ENCODE measurements around the gene OLAH.

Gene OLAH

GRCh38 chr10:15046626-15047025 is 2.9 kb downstream of the OLAH start:
- H3K27ac Mint-ChIP-seq, result no peak overlapping the region
- peaks cover 1% of the 10 kb centered on the region for H3K27me3 Mint-ChIP-seq
- no peak overlapping the region for H3K4me3 Mint-ChIP-seq
- peaks cover 14% of the 10 kb centered on the region for H3K4me1 Mint-ChIP-seq (ENCODE audit: low read depth)
- H3K36me3 Mint-ChIP-seq (ENCODE audit: low read depth), result no peaks in the 10 kb centered on the region
- intact Hi-C loops (cut with micrococcal nuclease), result no loop called here
- peaks cover 9% of the 10 kb centered on the region for H3K9me3 Mint-ChIP-seq

DNA sequence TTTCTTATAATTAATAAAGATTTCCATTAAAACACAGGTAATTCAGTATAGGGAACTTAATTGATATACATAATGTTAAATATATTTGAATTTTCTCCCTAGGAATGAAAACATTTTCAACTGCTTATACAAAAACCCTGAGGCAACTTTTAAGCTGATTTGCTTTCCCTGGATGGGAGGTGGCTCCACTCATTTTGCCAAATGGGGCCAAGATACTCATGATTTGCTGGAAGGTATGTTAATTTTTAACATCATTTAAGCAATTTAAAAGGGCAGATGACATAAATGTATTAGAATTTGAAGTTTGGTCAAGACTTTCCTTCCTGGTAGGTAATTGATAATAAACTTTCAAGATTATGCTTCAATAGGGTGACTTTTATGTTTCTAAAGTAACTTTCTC is 5.8 kb downstream of the OLAH start:
- Mint-ChIP-seq H3K9me3 (no peaks in the 10 kb centered on the region), H3K27ac (no peak overlapping the region), H3K4me3 (no peak overlapping the region), H3K27me3 (no peaks in the 10 kb centered on the region), H3K36me3 (ENCODE audit: low read depth) (no peaks in the 10 kb centered on the region), H3K4me1 (ENCODE audit: low read depth) (peaks cover 8% of the 10 kb centered on the region)
- intact Hi-C loops (cut with micrococcal nuclease), result no loop called here

DNA sequence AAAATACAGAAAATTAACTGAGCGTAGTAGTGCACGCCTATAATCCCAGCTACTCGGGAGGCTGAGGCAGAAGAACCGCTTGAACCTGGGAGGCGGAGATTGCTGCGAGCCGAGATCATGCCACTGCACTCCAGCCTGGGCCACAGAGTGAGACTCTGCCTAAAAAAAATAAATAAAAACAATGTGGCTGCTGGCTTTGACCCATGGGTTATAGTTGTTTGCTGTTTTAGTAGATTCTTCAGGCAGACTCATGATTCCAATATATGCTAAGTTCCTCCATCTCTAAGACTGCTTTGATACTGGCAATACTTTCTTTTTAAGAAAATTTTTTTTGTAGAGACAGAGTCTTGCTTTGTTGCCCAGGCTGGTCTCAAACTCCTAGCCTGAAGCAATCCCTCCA is 8.4 kb downstream of the OLAH start:
- H3K27me3 Mint-ChIP-seq, result no peaks in the 10 kb centered on the region
- no peak overlapping the region for H3K4me3 Mint-ChIP-seq
- H3K36me3 Mint-ChIP-seq (ENCODE audit: low read depth), result no peaks in the 10 kb centered on the region
- no peaks in the 10 kb centered on the region for H3K4me1 Mint-ChIP-seq (ENCODE audit: low read depth)
- H3K27ac Mint-ChIP-seq, result no peak overlapping the region
- H3K9me3 Mint-ChIP-seq, result no peaks in the 10 kb centered on the region
- intact Hi-C loops (cut with micrococcal nuclease), result no loop called here

DNA sequence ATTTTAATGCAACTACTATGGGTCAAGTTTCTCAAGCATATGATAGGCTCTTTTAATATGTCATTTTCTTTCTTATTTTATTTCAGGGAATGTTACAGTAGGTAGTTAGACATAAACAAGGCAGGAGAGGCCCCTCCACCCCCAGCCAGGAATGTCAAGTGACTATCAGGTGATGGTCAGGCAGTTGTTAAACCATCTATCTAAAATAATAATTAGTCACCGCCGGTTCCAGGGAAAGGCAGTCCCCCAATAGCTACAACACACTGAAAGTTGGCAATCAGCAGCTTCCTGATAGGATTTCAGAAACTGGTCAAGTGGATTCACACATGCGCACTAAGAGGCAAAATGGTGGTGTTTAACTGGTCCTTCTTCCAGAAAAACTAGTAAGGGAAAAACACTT is 9.3 kb downstream of the OLAH start:
- no peaks in the 10 kb centered on the region for H3K27me3 Mint-ChIP-seq

DNA sequence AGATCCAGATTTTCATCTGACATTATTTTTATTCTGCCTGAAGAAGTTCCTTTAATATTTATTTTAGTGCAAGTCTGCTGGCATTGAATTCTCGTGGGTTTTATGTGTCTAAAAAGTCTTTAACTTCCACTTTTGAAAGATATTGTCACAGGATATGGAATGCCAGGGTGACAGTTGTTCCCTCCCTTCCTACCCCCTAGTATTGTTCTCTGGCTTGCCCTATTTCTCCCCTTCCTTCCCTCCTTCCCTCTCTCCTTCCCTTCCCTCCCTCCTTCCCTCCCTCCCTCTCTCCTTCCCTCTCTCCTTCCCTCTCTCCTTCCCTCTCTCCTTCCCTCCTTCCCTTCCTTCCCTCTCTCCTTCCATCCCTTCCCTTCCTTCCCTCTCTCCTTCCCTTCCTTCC is 14.9 kb downstream of the OLAH start:
- Mint-ChIP-seq H3K9me3 (peaks cover 16% of the 10 kb centered on the region), H3K36me3 (ENCODE audit: low read depth) (no peaks in the 10 kb centered on the region), H3K27ac (no peak overlapping the region), H3K27me3 (peaks cover 2% of the 10 kb centered on the region), H3K4me3 (no peak overlapping the region), H3K4me1 (ENCODE audit: low read depth) (no peaks in the 10 kb centered on the region)
- intact Hi-C loops (cut with micrococcal nuclease), result no loop called here

More for the DNA sequence above, 9.3 kb downstream of the OLAH start:
- Mint-ChIP-seq H3K27ac (no peak overlapping the region), H3K4me1 (ENCODE audit: low read depth) (no peaks in the 10 kb centered on the region), H3K36me3 (ENCODE audit: low read depth) (no peaks in the 10 kb centered on the region), H3K4me3 (no peak overlapping the region), H3K9me3 (no peaks in the 10 kb centered on the region)
- intact Hi-C loops (cut with micrococcal nuclease), result no loop called here

GRCh38 chr10:15059914-15060313 is 16.2 kb downstream of the OLAH start:
- no peak overlapping the region for H3K27ac Mint-ChIP-seq
- intact Hi-C loops (cut with micrococcal nuclease), result no loop called here
- peaks cover 2% of the 10 kb centered on the region for H3K27me3 Mint-ChIP-seq
- H3K4me3 Mint-ChIP-seq, result no peak overlapping the region
- H3K9me3 Mint-ChIP-seq, result peaks cover 17% of the 10 kb centered on the region
- H3K36me3 Mint-ChIP-seq (ENCODE audit: low read depth), result no peaks in the 10 kb centered on the region
- H3K4me1 Mint-ChIP-seq (ENCODE audit: low read depth), result no peaks in the 10 kb centered on the region

DNA sequence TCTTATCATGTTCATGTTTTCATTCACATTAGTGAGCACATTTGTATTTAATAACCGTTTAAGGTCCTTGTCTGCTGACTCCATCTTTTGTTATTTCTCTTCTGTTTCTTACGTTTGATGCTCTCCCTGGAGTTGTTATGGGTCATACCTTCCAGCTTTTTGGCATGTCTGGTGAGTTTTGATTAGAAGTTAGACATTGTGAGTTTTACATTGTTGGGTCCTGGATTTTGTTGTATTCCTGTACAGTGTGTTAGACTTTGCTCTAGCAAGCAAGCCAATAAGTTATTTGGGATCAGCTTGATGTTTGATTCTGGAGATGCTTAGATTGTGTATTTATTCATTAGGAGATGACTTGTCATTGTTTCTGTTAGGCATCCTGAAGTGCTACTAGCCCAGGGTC is 16.9 kb downstream of the OLAH start:
- H3K36me3 Mint-ChIP-seq (ENCODE audit: low read depth), result no peaks in the 10 kb centered on the region
- H3K9me3 Mint-ChIP-seq, result peaks cover 24% of the 10 kb centered on the region
- peaks cover 2% of the 10 kb centered on the region for H3K27me3 Mint-ChIP-seq
- H3K4me1 Mint-ChIP-seq (ENCODE audit: low read depth), result no peaks in the 10 kb centered on the region
- intact Hi-C loops (cut with micrococcal nuclease), result no loop called here
- H3K4me3 Mint-ChIP-seq, result no peak overlapping the region
- H3K27ac Mint-ChIP-seq, result no peak overlapping the region

DNA sequence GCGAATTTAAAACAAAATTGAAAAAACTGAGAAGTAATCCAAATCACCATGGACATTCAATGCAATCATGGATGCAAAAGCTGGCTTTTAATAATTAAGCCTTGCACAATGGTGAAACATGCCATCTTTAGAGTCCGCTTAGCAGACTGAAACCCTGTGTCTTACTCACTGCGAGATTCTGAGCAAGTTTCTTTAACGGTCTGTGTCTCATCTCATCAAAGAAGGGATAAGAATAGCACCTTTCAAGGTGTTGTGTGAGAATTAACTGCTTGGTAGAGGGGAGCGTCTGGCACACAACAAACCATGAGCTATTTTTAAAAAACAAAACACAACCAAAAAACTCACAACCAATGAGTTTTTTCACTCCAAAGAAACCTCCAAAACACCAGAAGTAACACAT is 23.4 kb downstream of the OLAH start:
- Mint-ChIP-seq H3K4me3 (no peak overlapping the region), H3K9me3 (peaks cover 11% of the 10 kb centered on the region), H3K27ac (no peak overlapping the region), H3K4me1 (ENCODE audit: low read depth) (no peaks in the 10 kb centered on the region), H3K27me3 (no peaks in the 10 kb centered on the region), H3K36me3 (ENCODE audit: low read depth) (no peaks in the 10 kb centered on the region)
- intact Hi-C loops (cut with micrococcal nuclease), result no loop called here

GRCh38 chr10:15068802-15069201 is 25.1 kb downstream of the OLAH start:
- Mint-ChIP-seq H3K27ac (no peak overlapping the region), H3K27me3 (no peaks in the 10 kb centered on the region), H3K9me3 (peaks cover 17% of the 10 kb centered on the region), H3K4me3 (no peak overlapping the region), H3K36me3 (ENCODE audit: low read depth) (no peaks in the 10 kb centered on the region), H3K4me1 (ENCODE audit: low read depth) (no peaks in the 10 kb centered on the region)
- intact Hi-C loops (cut with micrococcal nuclease), result no loop called here

DNA sequence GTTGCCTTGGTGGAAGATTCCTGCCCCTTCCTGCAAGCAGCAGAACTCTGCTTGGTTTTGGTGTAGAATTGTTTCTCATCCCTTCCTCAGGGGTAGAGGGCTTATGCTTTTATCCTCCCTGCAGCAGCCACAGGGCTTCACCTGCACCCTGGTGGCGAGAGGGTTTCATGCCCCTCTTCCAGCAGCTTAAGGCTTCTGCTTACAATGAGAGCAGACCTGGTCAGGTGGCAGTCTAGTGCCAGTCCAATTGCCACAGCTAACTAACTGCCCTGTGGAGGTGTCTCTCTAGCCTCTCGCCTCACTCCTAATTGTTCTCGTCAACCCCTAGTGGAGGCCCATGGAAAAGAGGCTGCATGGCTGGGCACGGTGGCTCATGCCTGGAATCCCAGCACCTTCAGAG is 25.5 kb downstream of the OLAH start:
- H3K27ac Mint-ChIP-seq, result no peak overlapping the region
- no peaks in the 10 kb centered on the region for H3K4me1 Mint-ChIP-seq (ENCODE audit: low read depth)
- H3K27me3 Mint-ChIP-seq, result no peaks in the 10 kb centered on the region
- H3K36me3 Mint-ChIP-seq (ENCODE audit: low read depth), result no peaks in the 10 kb centered on the region
- peaks cover 17% of the 10 kb centered on the region for H3K9me3 Mint-ChIP-seq
- H3K4me3 Mint-ChIP-seq, result no peak overlapping the region
- intact Hi-C loops (cut with micrococcal nuclease), result no loop called here

GRCh38 chr10:15072358-15072757 is 28.6 kb downstream of the OLAH start:
- Mint-ChIP-seq H3K4me3 (no peak overlapping the region), H3K27ac (no peak overlapping the region), H3K4me1 (ENCODE audit: low read depth) (no peaks in the 10 kb centered on the region), H3K27me3 (no peaks in the 10 kb centered on the region), H3K36me3 (ENCODE audit: low read depth) (no peaks in the 10 kb centered on the region), H3K9me3 (peaks cover 9% of the 10 kb centered on the region)
- intact Hi-C loops (cut with micrococcal nuclease), result no loop called here

DNA sequence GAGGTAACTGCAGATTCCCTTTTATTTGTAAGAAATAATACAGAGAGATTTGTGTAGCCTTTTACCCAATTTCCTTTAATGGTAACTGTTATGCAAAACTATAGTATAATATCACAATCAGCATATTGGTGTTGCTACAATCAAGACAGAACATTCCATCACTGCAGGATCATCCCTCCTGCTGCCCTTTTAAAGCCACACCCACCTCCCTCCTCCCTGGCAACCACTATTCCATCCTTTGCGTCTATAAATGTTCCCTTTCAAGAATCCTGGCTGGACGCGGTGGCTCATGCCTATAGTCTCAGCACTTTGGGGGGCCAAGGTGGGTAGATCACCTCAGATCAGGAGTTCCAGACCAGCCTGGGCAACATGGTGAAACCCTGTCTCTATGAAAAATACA is 31.7 kb downstream of the OLAH start:
- Mint-ChIP-seq H3K9me3 (peaks cover 9% of the 10 kb centered on the region), H3K36me3 (ENCODE audit: low read depth) (no peaks in the 10 kb centered on the region), H3K27me3 (no peaks in the 10 kb centered on the region), H3K4me1 (ENCODE audit: low read depth) (no peaks in the 10 kb centered on the region), H3K4me3 (no peak overlapping the region), H3K27ac (no peak overlapping the region)
- intact Hi-C loops (cut with micrococcal nuclease), result no loop called here

DNA sequence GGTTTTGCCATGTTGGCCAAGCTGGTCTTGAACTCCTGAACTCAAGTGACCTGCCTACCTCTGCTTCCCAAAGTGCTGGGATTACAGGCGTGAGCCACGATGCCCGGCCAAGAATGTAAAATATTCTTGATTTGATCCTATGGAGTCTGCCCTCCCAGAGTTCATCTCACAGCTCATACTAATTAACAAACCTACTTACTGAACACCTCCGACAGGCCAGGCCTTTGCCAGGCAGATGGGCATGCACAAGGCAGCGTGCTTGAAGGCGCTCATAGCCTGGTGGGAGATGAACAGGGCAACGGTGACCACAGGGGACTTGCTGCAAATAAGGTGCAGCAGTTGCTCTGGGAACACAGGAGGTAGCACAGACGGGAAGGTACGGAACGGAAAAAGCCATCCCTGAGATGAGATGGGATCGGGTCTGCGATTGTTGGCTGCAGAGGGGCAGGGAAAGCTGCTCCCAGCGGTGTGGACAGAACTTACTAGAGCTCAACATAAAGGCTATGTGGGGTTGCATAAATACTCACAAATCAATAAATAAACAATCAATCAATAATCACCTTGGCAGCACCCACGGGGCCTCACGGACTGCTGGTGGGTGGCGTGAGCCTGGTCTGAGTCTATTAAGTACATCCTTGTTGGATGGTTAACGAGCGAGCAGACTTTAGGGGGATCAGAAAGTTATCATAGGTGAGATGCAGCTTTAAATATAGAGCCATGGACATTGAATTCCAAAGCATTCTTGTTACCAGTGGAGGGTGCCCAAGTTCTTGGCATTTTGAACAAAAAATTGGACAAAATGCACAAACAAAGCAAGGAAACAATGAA is 40.1 kb downstream of the OLAH start:
- Mint-ChIP-seq H3K27ac (no peak overlapping the region), H3K36me3 (ENCODE audit: low read depth) (no peaks in the 10 kb centered on the region), H3K9me3 (no peaks in the 10 kb centered on the region), H3K27me3 (peaks cover 21% of the 10 kb centered on the region), H3K4me1 (ENCODE audit: low read depth) (no peaks in the 10 kb centered on the region), H3K4me3 (no peak overlapping the region)
- intact Hi-C loops (cut with micrococcal nuclease), result no loop called here

DNA sequence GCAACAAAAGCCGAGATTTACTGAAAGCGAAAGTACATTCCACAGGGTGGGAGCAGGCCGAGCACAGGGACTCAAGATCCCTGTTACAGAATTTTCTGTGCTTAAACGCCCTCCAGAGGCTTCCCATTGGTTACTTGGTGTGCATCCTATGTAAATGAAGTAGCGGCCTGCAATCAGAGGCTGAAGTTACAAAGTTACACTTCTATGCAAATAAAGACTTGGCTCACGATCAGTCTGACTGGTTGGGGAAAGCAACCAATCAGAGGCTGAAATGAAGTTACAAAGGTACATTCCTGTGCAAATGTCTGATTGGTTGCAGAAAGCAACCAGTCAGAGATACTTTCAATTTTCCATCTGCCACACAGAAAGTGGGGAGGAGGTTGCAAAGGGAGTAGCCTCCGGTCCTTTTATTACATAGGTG is 40.8 kb downstream of the OLAH start:
- Mint-ChIP-seq H3K36me3 (ENCODE audit: low read depth) (no peaks in the 10 kb centered on the region), H3K27me3 (peaks cover 21% of the 10 kb centered on the region), H3K9me3 (no peaks in the 10 kb centered on the region), H3K4me3 (no peak overlapping the region), H3K4me1 (ENCODE audit: low read depth) (no peaks in the 10 kb centered on the region), H3K27ac (no peak overlapping the region)
- intact Hi-C loops (cut with micrococcal nuclease), result no loop called here

All from dendritic cell treated with granulocyte-macrophage colony-stimulating factor and Interleukin-4, amounts not matched to agents 40 ng/mL and 50 ng/mL, for 4 days (primary cell).